Muscle layer of duodenum (tissue), 2 donors: ENCODE data around the gene SIDT2.
"Not testable (repeated sequence)": the region's sequence is repeated elsewhere in the genome, so short reads cannot be mapped to it uniquely, and the experiment has no call there.

ENCODE experiments used
- H3K27ac ChIP-seq: one replicate; pipeline ENCODE4 v1.7.0; 2013; ENCODE audit warnings: mild to moderate bottlenecking, low read length
- H3K27me3 ChIP-seq: one replicate; pipeline ENCODE4 v1.7.0; 2013; ENCODE audit warnings: low read depth, mild to moderate bottlenecking, control low read depth, low read length
- H3K36me3 ChIP-seq, 2 donors: one replicate each; pipeline ENCODE4 v1.7.0; 2013; ENCODE audit warnings: low read length in 2 of 2, control low read depth in 1 of 2, mild to moderate bottlenecking in 1 of 2; ENCODE audit not compliant: insufficient read depth in 2 of 2, control insufficient read depth in 1 of 2
- H3K4me1 ChIP-seq, 2 donors: one replicate each; pipeline ENCODE4 v1.7.0; 2013; ENCODE audit warnings: low read length in 2 of 2, mild to moderate bottlenecking in 2 of 2, control low read depth in 1 of 2, moderate library complexity in 1 of 2; ENCODE audit not compliant: insufficient read depth in 2 of 2, control insufficient read depth in 1 of 2
- H3K4me3 ChIP-seq, 2 donors: one replicate each; pipeline ENCODE4 v1.7.0; 2013; ENCODE audit warnings: low read length in 2 of 2, low read depth in 1 of 2, mild to moderate bottlenecking in 1 of 2
- H3K9me3 ChIP-seq, 2 donors: one replicate each; pipeline ENCODE4 v1.7.0; 2013; ENCODE audit warnings: low read length in 2 of 2, control low read depth in 1 of 2, mild to moderate bottlenecking in 1 of 2; ENCODE audit not compliant: control insufficient read depth in 1 of 2
- donor health status: healthy.

Gene SIDT2

GRCh38 chr11:117182551-117182935 lies 4.0 kb downstream of the SIDT2 start:
- no peaks in the 10 kb centered on the region for H3K27me3 ChIP-seq
- H3K4me1 ChIP-seq: peaks cover 6 to 27% of the 10 kb centered on the region in 2 donors
- H3K27ac ChIP-seq: no peak overlapping the region
- no peak overlapping the region for H3K4me3 ChIP-seq
- no peaks in the 10 kb centered on the region for H3K9me3 ChIP-seq
- H3K36me3 ChIP-seq: peaks cover 8 to 39% of the 10 kb centered on the region in 2 donors

GRCh38 chr11:117183178-117183577 lies 4.6 kb downstream of the SIDT2 start:
- H3K4me3 ChIP-seq, H3K27ac ChIP-seq, H3K9me3 ChIP-seq, H3K27me3 ChIP-seq: not testable (repeated sequence)
- Histone ChIP-seq H3K4me1 (peaks cover 6 to 22% of the 10 kb centered on the region in 2 donors), H3K36me3 (peaks cover 11 to 45% of the 10 kb centered on the region in 2 donors)

GRCh38 chr11:117183724-117184349 lies 5.3 kb downstream of the SIDT2 start:
- peaks cover 16 to 52% of the 10 kb centered on the region in 2 donors for H3K36me3 ChIP-seq
- H3K27me3 ChIP-seq: no peaks in the 10 kb centered on the region
- H3K4me3 ChIP-seq: no peak overlapping the region
- no peak overlapping the region for H3K27ac ChIP-seq
- no peaks in the 10 kb centered on the region for H3K9me3 ChIP-seq
- H3K4me1 ChIP-seq: peaks cover 6 to 22% of the 10 kb centered on the region in 2 donors

- Histone ChIP-seq H3K36me3 (peaks cover 34 to 71% of the 10 kb centered on the region in 2 donors), H3K4me3 (no peak overlapping the region), H3K9me3 (no peaks in the 10 kb centered on the region), H3K4me1 (peaks cover 3 to 8% of the 10 kb centered on the region in 2 donors), H3K27ac (no peak overlapping the region), H3K27me3 (no peaks in the 10 kb centered on the region)
Observed at GRCh38 chr11:117185736-117186430, 7.3 kb downstream of the SIDT2 start.

- Histone ChIP-seq H3K9me3 (no peaks in the 10 kb centered on the region), H3K27ac (no peak overlapping the region), H3K4me1 (peaks cover 0 to 3% of the 10 kb centered on the region in 2 donors), H3K36me3 (peaks cover 34 to 72% of the 10 kb centered on the region in 2 donors), H3K4me3 (no peak overlapping the region), H3K27me3 (no peaks in the 10 kb centered on the region)
Observed at GRCh38 chr11:117186431-117186761, 7.9 kb downstream of the SIDT2 start.

- Histone ChIP-seq H3K27ac (no peak overlapping the region), H3K9me3 (no peaks in the 10 kb centered on the region), H3K4me3 (no peak overlapping the region), H3K4me1 (no peaks in the 10 kb centered on the region), H3K27me3 (no peaks in the 10 kb centered on the region), H3K36me3 (peaks cover 34 to 77% of the 10 kb centered on the region in 2 donors)
Observed at GRCh38 chr11:117187007-117187406, 8.5 kb downstream of the SIDT2 start.

- peaks cover 33 to 77% of the 10 kb centered on the region in 2 donors for H3K36me3 ChIP-seq
- no peaks in the 10 kb centered on the region for H3K27me3 ChIP-seq
- H3K4me3 ChIP-seq: no peak overlapping the region
- H3K27ac ChIP-seq: no peak overlapping the region
- H3K9me3 ChIP-seq: no peaks in the 10 kb centered on the region
- no peaks in the 10 kb centered on the region for H3K4me1 ChIP-seq
Observed at GRCh38 chr11:117187428-117187798, 8.9 kb downstream of the SIDT2 start.

- H3K9me3 ChIP-seq: no peaks in the 10 kb centered on the region
- H3K4me1 ChIP-seq: no peaks in the 10 kb centered on the region
- no peak overlapping the region for H3K27ac ChIP-seq
- H3K36me3 ChIP-seq: peaks cover 34 to 77% of the 10 kb centered on the region in 2 donors
- no peaks in the 10 kb centered on the region for H3K27me3 ChIP-seq
- no peak overlapping the region for H3K4me3 ChIP-seq
Observed at GRCh38 chr11:117187799-117188481, 9.4 kb downstream of the SIDT2 start.

- H3K36me3 ChIP-seq: peaks cover 39 to 81% of the 10 kb centered on the region in 2 donors
Observed at GRCh38 chr11:117188620-117189081, 10.1 kb downstream of the SIDT2 start.

GRCh38 chr11:117189191-117189940 lies 10.8 kb downstream of the SIDT2 start:
- Histone ChIP-seq H3K27me3 (no peaks in the 10 kb centered on the region), H3K27ac (no peak overlapping the region), H3K4me1 (no peaks in the 10 kb centered on the region), H3K4me3 (no peak overlapping the region), H3K9me3 (no peaks in the 10 kb centered on the region), H3K36me3 (peaks cover 39 to 76% of the 10 kb centered on the region in 2 donors)

More at GRCh38 chr11:117188620-117189081, 10.1 kb downstream of the SIDT2 start:
- Histone ChIP-seq H3K27me3 (no peaks in the 10 kb centered on the region), H3K27ac (no peak overlapping the region), H3K4me1 (no peaks in the 10 kb centered on the region), H3K4me3 (no peak overlapping the region), H3K9me3 (no peaks in the 10 kb centered on the region)
